IMR-90 (cell line): ENCODE results near the gene STX11. TPM values are rescaled to one million over a fixed set of nuclear protein-coding genes. Genes with fewer than 3 reads are reported as not detected.
A peak's percentile ranks its signal among the peaks of the same experiment; 100 is the strongest.

Source experiments
- ATAC-seq: fragments of 200-7000 bp; cut with Tn5 transposase; 2 replicates; pipeline ENCODE4 v1.9.1; 2020; ENCODE audit warnings: low read depth, mild to moderate bottlenecking, moderate library complexity
- BruUV-seq: library from RNA; stranded (reverse); fragments of 400-500 nt; replicated peaks from 2 replicates; lab custom pipeline; 2021; lab: Mats Ljungman, UMichigan
- CTCF ChIA-PET: fragments of 300-600 bp; formaldehyde crosslinking; extraction: SDS; loops from one replicate; lab custom pipeline; 2021; ENCODE audit warnings: antibody characterized with exemption; lab: Yijun Ruan, JAX
- POLR2A ChIA-PET: fragments of 300-600 bp; sonication (Branson Sonifier 250); formaldehyde crosslinking; loops from one replicate; lab custom pipeline; 2022; ENCODE audit warnings: antibody characterized with exemption; ENCODE audit not compliant: unreplicated experiment; lab: Charles Lee
- DNase-seq: peaks from one replicate; pipeline ENCODE4 v3.0.0; 2013
- H2AFZ ChIP-seq: replicated peaks from 2 replicates; pipeline ENCODE3; 2013; ENCODE audit warnings: low read length, mild to moderate bottlenecking; ENCODE audit not compliant: poor library complexity
- H2AK5ac ChIP-seq: 2 replicates; pipeline ENCODE4 v1.6.1; 2013; ENCODE audit warnings: low read depth, low read length, inconsistent platforms
- H2AK9ac ChIP-seq: replicated peaks from 2 replicates; pipeline ENCODE3; 2013; ENCODE audit warnings: mild to moderate bottlenecking, low read depth, low read length, moderate library complexity; ENCODE audit not compliant: poor library complexity
- H2BK120ac ChIP-seq: 2 replicates; pipeline ENCODE4 v1.6.1; 2013; ENCODE audit warnings: low read depth, low read length, inconsistent platforms
- H2BK15ac ChIP-seq: 3 replicates; pipeline ENCODE4 v1.6.1; 2013; ENCODE audit warnings: low read depth, low read length, inconsistent platforms
- H2BK20ac ChIP-seq: 2 replicates; pipeline ENCODE4 v1.6.1; 2013; ENCODE audit warnings: low read depth, mild to moderate bottlenecking, inconsistent platforms, low read length, moderate library complexity
- H2BK5ac ChIP-seq: 2 replicates; pipeline ENCODE4 v1.6.1; 2013; ENCODE audit warnings: mild to moderate bottlenecking, low read depth, low read length, inconsistent platforms; ENCODE audit not compliant: poor library complexity, severe bottlenecking
- H3K14ac ChIP-seq: replicated peaks from 2 replicates; pipeline ENCODE4 v1.6.1; 2013; ENCODE audit warnings: low read depth, low read length, inconsistent platforms
- H3K18ac ChIP-seq: 2 replicates; pipeline ENCODE4 v1.6.1; 2013; ENCODE audit warnings: low read depth, low read length, control low read depth
- H3K23ac ChIP-seq: 2 replicates; pipeline ENCODE4 v1.6.1; 2013; ENCODE audit warnings: low read depth, low read length, inconsistent platforms
- H3K27ac ChIP-seq: 2 replicates; pipeline ENCODE4 v1.5.1; 2013; ENCODE audit warnings: mild to moderate bottlenecking, control low read depth, low read length; ENCODE audit not compliant: insufficient read depth
- H3K27me3 ChIP-seq: 2 replicates; pipeline ENCODE4 v1.6.1; 2013; ENCODE audit warnings: low read length; ENCODE audit not compliant: control insufficient read depth, insufficient read depth
- H3K36me3 ChIP-seq: 2 replicates; pipeline ENCODE4 v1.6.1; 2013; ENCODE audit warnings: low read length, mixed read lengths; ENCODE audit not compliant: control insufficient read depth, insufficient read depth
- H3K4ac ChIP-seq: 2 replicates; pipeline ENCODE4 v1.6.1; 2013; ENCODE audit warnings: low read depth, low read length, inconsistent platforms
- H3K4me1 ChIP-seq: 2 replicates; pipeline ENCODE4 v1.6.1; 2013; ENCODE audit warnings: low read length, mixed read lengths; ENCODE audit not compliant: control insufficient read depth, insufficient read depth
- H3K4me2 ChIP-seq: 2 replicates; pipeline ENCODE4 v1.6.1; 2013; ENCODE audit warnings: low read depth, mild to moderate bottlenecking, control low read depth, low read length, moderate library complexity
- H3K4me3 ChIP-seq: 2 replicates; pipeline ENCODE4 v1.5.1; 2013; ENCODE audit warnings: low read depth, mild to moderate bottlenecking, control low read depth, low read length, moderate library complexity; ENCODE audit not compliant: insufficient read depth
- H3K56ac ChIP-seq: 2 replicates; pipeline ENCODE4 v1.6.1; 2013; ENCODE audit warnings: low read length, inconsistent platforms; ENCODE audit not compliant: insufficient read depth; ENCODE audit errors: extremely low read depth
- H3K79me1 ChIP-seq, 2 experiments: 2 replicates each; pipeline ENCODE4 v1.6.1; 2013; ENCODE audit warnings: low read length in 2 of 2, inconsistent platforms in 1 of 2, low read depth in 1 of 2
- H3K9ac ChIP-seq: 2 replicates; pipeline ENCODE4 v1.6.1; 2013; ENCODE audit warnings: low read depth, low read length, control low read depth
- H3K9me1 ChIP-seq: 2 replicates; pipeline ENCODE4 v1.6.1; 2013; ENCODE audit warnings: low read length, inconsistent platforms; ENCODE audit not compliant: insufficient read depth
- H3K9me3 ChIP-seq: 2 replicates; pipeline ENCODE4 v1.6.1; 2013; ENCODE audit warnings: low read length; ENCODE audit not compliant: control insufficient read depth, insufficient read depth
- H4K20me1 ChIP-seq: 2 replicates; pipeline ENCODE4 v1.6.1; 2013; ENCODE audit warnings: low read length, inconsistent platforms; ENCODE audit not compliant: insufficient read depth
- H4K5ac ChIP-seq: 2 replicates; pipeline ENCODE4 v1.6.1; 2013; ENCODE audit warnings: mild to moderate bottlenecking, low read depth, low read length, control low read depth
- H4K8ac ChIP-seq, 2 experiments: 2 replicates each; pipeline ENCODE4 v1.6.1; 2013; ENCODE audit warnings: low read depth in 2 of 2, low read length in 2 of 2, control low read depth in 1 of 2, inconsistent platforms in 1 of 2
- H4K91ac ChIP-seq: 2 replicates; pipeline ENCODE4 v1.6.1; 2013; ENCODE audit warnings: low read depth, low read length, inconsistent platforms; ENCODE audit not compliant: insufficient read depth
- CHD1 ChIP-seq: IDR thresholded peaks from 2 replicates; pipeline ENCODE4 v1.6.1; 2012; ENCODE audit warnings: low read depth, low read length, improper control_type of control experiment
- FOS ChIP-seq: fragments of 150-350 bp; IDR thresholded peaks from 2 replicates; pipeline ENCODE4 v1.6.1; 2016; ENCODE audit warnings: low read depth, low read length
- MAZ ChIP-seq: IDR thresholded peaks from 2 replicates; pipeline ENCODE4 v1.6.1; 2012; ENCODE audit warnings: low read depth, mild to moderate bottlenecking, low read length, improper control_type of control experiment, moderate library complexity, borderline replicate concordance
- POLR2A ChIP-seq: IDR thresholded peaks from 2 replicates; pipeline ENCODE4 v1.6.1; 2012; ENCODE audit warnings: mild to moderate bottlenecking, low read depth, low read length
- RAD21 ChIP-seq: IDR thresholded peaks from 2 replicates; pipeline ENCODE4 v1.6.1; 2012; ENCODE audit warnings: low read length, improper control_type of control experiment
- RFX5 ChIP-seq: IDR thresholded peaks from 2 replicates; pipeline ENCODE4 v1.8.0; 2012; ENCODE audit warnings: low read depth, mild to moderate bottlenecking, low read length, moderate library complexity
- WGBS, 2 experiments: methylation state at CpG; one replicate each; pipeline versions ENCODE4 v1.1.5 to v1.1.7; 2013; ENCODE audit warnings: missing lambda C conversion rate in 2 of 2; ENCODE audit not compliant: insufficient read length in 1 of 2; ENCODE audit errors: extremely low coverage in 2 of 2; 5-methylcytosine and 5-hydroxymethylcytosine counted together
- dilution Hi-C: fragments of 300-500 bp; cut with HindIII; formaldehyde crosslinking; loops from one replicate; pipeline ENCODE4 v1.14.3; 2018; ENCODE audit warnings: low sequenced_read_pairs; ENCODE audit not compliant: unreplicated experiment
- in situ Hi-C: fragments of 300-500 bp; cut with MboI; formaldehyde crosslinking; loops from 3 replicates; pipeline ENCODE4 v1.14.3; 2019; ENCODE audit warnings: low sequenced_read_pairs, inconsistent platforms, mixed read lengths
- intact Hi-C: fragments of 100-400 bp; cut with micrococcal nuclease; formaldehyde crosslinking; loops from 2 replicates; pipeline ENCODE4 v1.10.0; 2022
- polyA plus RNA-seq, 3 experiments: library from polyadenylated mRNA; depleted of rRNA; stranded (reverse); fragments of >200 nt; gene quantifications; 2 replicates each; pipeline ENCODE4 v1.2.3, GENCODE V29; 2012; ENCODE audit warnings: low replicate concordance in 1 of 3
- total RNA-seq: library from RNA; depleted of rRNA; stranded (reverse); fragments of >200 nt; gene quantifications from 2 replicates; pipeline ENCODE4 v1.2.3, GENCODE V29; 2012
- TF ChIP-seq, protein P1 (sequence below): fragments of 150-350 bp; IDR thresholded peaks from 2 replicates; pipeline ENCODE4 v1.6.1; 2016; ENCODE audit warnings: low read depth, mild to moderate bottlenecking, low read length, moderate library complexity, borderline replicate concordance
- TF ChIP-seq, protein P2 (sequence below): conservative IDR thresholded peaks from 2 replicates; pipeline ENCODE4 v1.5.1; 2012; ENCODE audit warnings: mild to moderate bottlenecking, low read depth, low read length, improper control_type of control experiment

STX11 gene
- total and polyA plus RNA-seq, 2 of the 4 experiments (the other 2 are of a cell fraction): 0.54 to 0.68 TPM

DNA sequence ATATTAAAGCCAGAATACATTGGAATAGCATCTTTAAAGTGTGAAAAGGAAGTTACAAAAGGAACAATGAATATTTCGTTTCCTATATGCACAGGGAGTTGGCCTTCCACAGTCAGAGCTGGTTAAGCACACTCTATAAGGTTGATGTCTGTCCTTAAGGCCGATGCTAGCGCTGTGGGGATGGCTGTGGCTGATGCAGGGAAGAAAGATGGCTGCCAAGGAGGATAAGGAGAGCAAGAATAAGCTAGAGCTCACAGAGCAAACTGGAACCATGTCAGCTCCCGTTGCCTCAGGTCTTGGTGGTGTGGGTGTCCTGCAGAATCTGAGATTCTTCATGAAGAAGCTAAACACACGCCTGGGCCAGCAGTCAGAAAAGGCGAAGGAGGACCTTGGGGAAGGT is 20.8 kb upstream of the STX11 start:
- Histone ChIP-seq H3K18ac (no peak overlapping the region), H2BK20ac (no peak overlapping the region), H4K91ac (no peak overlapping the region), H3K9me1 (no peaks in the 10 kb centered on the region), H2AK5ac (no peak overlapping the region), H3K27me3 (peaks cover 3% of the 10 kb centered on the region; the same call in 1 of the 2 replicates), H3K14ac (no peak overlapping the region), H2BK120ac (peak overlapping the region; percentile 44; the same call in 1 of the 2 replicates), H4K5ac (no peak overlapping the region), H2AFZ (peak overlapping the region; percentile 57), H3K27ac (no peak overlapping the region), H3K4ac (no peak overlapping the region), H3K56ac (no peak overlapping the region), H2AK9ac (no peak overlapping the region), H2BK5ac (no peak overlapping the region), H3K9ac (no peak overlapping the region), H3K4me1 (no peaks in the 10 kb centered on the region), H4K20me1 (no peaks in the 10 kb centered on the region), H3K79me1 (no peaks in the 10 kb centered on the region), H3K4me2 (no peak overlapping the region), H2BK15ac (no peak overlapping the region; the same call in 2 of the 3 replicates), H4K8ac (no peak overlapping the region), H3K36me3 (no peaks in the 10 kb centered on the region), H3K9me3 (no peaks in the 10 kb centered on the region), H3K4me3 (no peak overlapping the region), H3K23ac (no peak overlapping the region)
- POLR2A ChIA-PET: interaction anchor here (0.5 kb wide), 1 partner anchor 55 kb away, joined by 7 read pairs; no protein-coding TSS in a partner anchor
- CTCF ChIA-PET: interaction anchor here (0.8 kb wide), 1 partner anchor 25 kb away, joined by 3 read pairs; no protein-coding TSS in a partner anchor
- WGBS, 2 experiments: 70% methylated on average over 2 of the region's 6 CpGs; no CpG with 5 or more reads in 1 of the 2 experiments
- in situ Hi-C loops: no loop called here
- DNase-seq: no peak
- dilution Hi-C loops: no loop called here
- intact Hi-C loops: no loop called here
- no TSS peak for BruUV-seq
- no peak for ATAC-seq
- TF ChIP-seq MAZ (no peak), POLR2A (no peak), RAD21 (no peak), RFX5 (no peak), FOS (no peak), CHD1 (no peak)
- TF ChIP-seq, protein P1, sequence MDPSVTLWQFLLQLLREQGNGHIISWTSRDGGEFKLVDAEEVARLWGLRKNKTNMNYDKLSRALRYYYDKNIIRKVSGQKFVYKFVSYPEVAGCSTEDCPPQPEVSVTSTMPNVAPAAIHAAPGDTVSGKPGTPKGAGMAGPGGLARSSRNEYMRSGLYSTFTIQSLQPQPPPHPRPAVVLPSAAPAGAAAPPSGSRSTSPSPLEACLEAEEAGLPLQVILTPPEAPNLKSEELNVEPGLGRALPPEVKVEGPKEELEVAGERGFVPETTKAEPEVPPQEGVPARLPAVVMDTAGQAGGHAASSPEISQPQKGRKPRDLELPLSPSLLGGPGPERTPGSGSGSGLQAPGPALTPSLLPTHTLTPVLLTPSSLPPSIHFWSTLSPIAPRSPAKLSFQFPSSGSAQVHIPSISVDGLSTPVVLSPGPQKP: no peak
- TF ChIP-seq, protein P2, sequence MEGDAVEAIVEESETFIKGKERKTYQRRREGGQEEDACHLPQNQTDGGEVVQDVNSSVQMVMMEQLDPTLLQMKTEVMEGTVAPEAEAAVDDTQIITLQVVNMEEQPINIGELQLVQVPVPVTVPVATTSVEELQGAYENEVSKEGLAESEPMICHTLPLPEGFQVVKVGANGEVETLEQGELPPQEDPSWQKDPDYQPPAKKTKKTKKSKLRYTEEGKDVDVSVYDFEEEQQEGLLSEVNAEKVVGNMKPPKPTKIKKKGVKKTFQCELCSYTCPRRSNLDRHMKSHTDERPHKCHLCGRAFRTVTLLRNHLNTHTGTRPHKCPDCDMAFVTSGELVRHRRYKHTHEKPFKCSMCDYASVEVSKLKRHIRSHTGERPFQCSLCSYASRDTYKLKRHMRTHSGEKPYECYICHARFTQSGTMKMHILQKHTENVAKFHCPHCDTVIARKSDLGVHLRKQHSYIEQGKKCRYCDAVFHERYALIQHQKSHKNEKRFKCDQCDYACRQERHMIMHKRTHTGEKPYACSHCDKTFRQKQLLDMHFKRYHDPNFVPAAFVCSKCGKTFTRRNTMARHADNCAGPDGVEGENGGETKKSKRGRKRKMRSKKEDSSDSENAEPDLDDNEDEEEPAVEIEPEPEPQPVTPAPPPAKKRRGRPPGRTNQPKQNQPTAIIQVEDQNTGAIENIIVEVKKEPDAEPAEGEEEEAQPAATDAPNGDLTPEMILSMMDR: no peak
